Mesenchymal stem cell (in vitro differentiated cells and primary cell): ENCODE data around the gene SGPP2.

Source experiments
- DNase-seq: peaks from one replicate; pipeline ENCODE4 v3.0.0-alpha.2; 2013
- H2AFZ ChIP-seq: one replicate; pipeline ENCODE4 v1.6.1; 2013; ENCODE audit warnings: low read depth, mild to moderate bottlenecking, control low read depth, inconsistent platforms, low read length, moderate library complexity
- H2AK5ac ChIP-seq: 2 replicates; pipeline ENCODE4 v1.6.1; 2013; ENCODE audit warnings: low read length, moderate library complexity, mild to moderate bottlenecking, inconsistent platforms; ENCODE audit not compliant: severe bottlenecking
- H2BK120ac ChIP-seq: one replicate; pipeline ENCODE4 v1.6.1; 2013; ENCODE audit warnings: low read depth, mild to moderate bottlenecking, inconsistent platforms, low read length, moderate library complexity
- H2BK12ac ChIP-seq, 2 experiments: one replicate each; pipeline ENCODE4 v1.6.1; 2013; ENCODE audit warnings: inconsistent platforms in 2 of 2, low read length in 2 of 2, mild to moderate bottlenecking in 2 of 2, moderate library complexity in 2 of 2, control low read depth in 1 of 2
- H2BK15ac ChIP-seq: one replicate; pipeline ENCODE4 v1.6.1; 2013; ENCODE audit warnings: mild to moderate bottlenecking, low read depth, inconsistent platforms; ENCODE audit not compliant: poor library complexity, severe bottlenecking
- H2BK5ac ChIP-seq: 2 replicates; pipeline ENCODE4 v1.6.1; 2013; ENCODE audit warnings: low read depth, mild to moderate bottlenecking, low read length, control low read depth, inconsistent platforms; ENCODE audit not compliant: poor library complexity, severe bottlenecking
- H3K14ac ChIP-seq, 2 experiments: one replicate each; pipeline ENCODE4 v1.6.1; 2013; ENCODE audit warnings: inconsistent platforms in 2 of 2, low read length in 2 of 2, control low read depth in 1 of 2, mild to moderate bottlenecking in 1 of 2, moderate library complexity in 1 of 2
- H3K18ac ChIP-seq, 2 experiments: one replicate each; pipeline ENCODE4 v1.6.1; 2013; ENCODE audit warnings: inconsistent platforms in 2 of 2, low read length in 2 of 2, control low read depth in 1 of 2, low read depth in 1 of 2, mild to moderate bottlenecking in 1 of 2
- H3K23ac ChIP-seq, 2 experiments: one replicate each; pipeline ENCODE4 v1.6.1; 2013; ENCODE audit warnings: inconsistent platforms in 2 of 2, low read length in 2 of 2, mild to moderate bottlenecking in 2 of 2, moderate library complexity in 2 of 2, control low read depth in 1 of 2
- H3K27ac ChIP-seq: 2 replicates; pipeline ENCODE4 v1.5.1; 2013; ENCODE audit warnings: mild to moderate bottlenecking, moderate library complexity, low read length, control low read depth, inconsistent platforms; ENCODE audit not compliant: poor library complexity, severe bottlenecking
- H3K27me3 ChIP-seq, 2 experiments: 2 replicates each; pipeline versions ENCODE4 v1.6.1 to v1.7.0; 2013; ENCODE audit warnings: low read length in 2 of 2, mild to moderate bottlenecking in 2 of 2, moderate library complexity in 2 of 2, control low read depth in 1 of 2, inconsistent platforms in 1 of 2; ENCODE audit not compliant: control insufficient read depth in 1 of 2, insufficient read depth in 1 of 2
- H3K36me3 ChIP-seq, 2 experiments: 2 replicates each; pipeline versions ENCODE4 v1.6.1 to v1.7.0; 2013; ENCODE audit warnings: low read length in 2 of 2, control low read depth in 1 of 2, inconsistent platforms in 1 of 2, low read depth in 1 of 2, mild to moderate bottlenecking in 1 of 2; ENCODE audit not compliant: insufficient read depth in 2 of 2, control insufficient read depth in 1 of 2
- H3K4ac ChIP-seq, 2 experiments: one replicate each; pipeline ENCODE4 v1.6.1; 2013; ENCODE audit warnings: inconsistent platforms in 2 of 2, low read length in 2 of 2, mild to moderate bottlenecking in 2 of 2, moderate library complexity in 2 of 2, control low read depth in 1 of 2, low read depth in 1 of 2
- H3K4me1 ChIP-seq: 2 replicates; pipeline ENCODE4 v1.6.1; 2013; ENCODE audit warnings: low read depth, low read length, control low read depth; ENCODE audit not compliant: control insufficient read depth, insufficient read depth
- H3K4me2 ChIP-seq: 2 replicates; pipeline ENCODE4 v1.6.1; 2013; ENCODE audit warnings: low read length, mild to moderate bottlenecking, inconsistent platforms; ENCODE audit not compliant: poor library complexity, severe bottlenecking
- H3K4me3 ChIP-seq, 2 experiments: 2 replicates each; pipeline versions ENCODE4 v1.5.1 to v1.7.0; 2013; ENCODE audit warnings: low read length in 2 of 2, mild to moderate bottlenecking in 2 of 2, control low read depth in 1 of 2, low read depth in 1 of 2; ENCODE audit not compliant: insufficient read depth in 1 of 2
- H3K79me1 ChIP-seq: replicated peaks from 2 replicates; pipeline ENCODE4 v1.6.1; 2013; ENCODE audit warnings: mild to moderate bottlenecking, control low read depth, low read length, inconsistent platforms; ENCODE audit not compliant: poor library complexity, severe bottlenecking
- H3K9ac ChIP-seq: 2 replicates; pipeline ENCODE4 v1.7.0; 2013; ENCODE audit warnings: mild to moderate bottlenecking, low read length, moderate library complexity
- H3K9me3 ChIP-seq: 2 replicates; pipeline ENCODE4 v1.7.0; 2013; ENCODE audit warnings: mild to moderate bottlenecking, low read length; ENCODE audit not compliant: control insufficient read depth
- H4K8ac ChIP-seq: one replicate; pipeline ENCODE4 v1.6.1; 2013; ENCODE audit warnings: inconsistent platforms, mild to moderate bottlenecking, low read length, moderate library complexity
- H4K91ac ChIP-seq: one replicate; pipeline ENCODE4 v1.6.1; 2013; ENCODE audit warnings: mild to moderate bottlenecking, low read length, inconsistent platforms
- WGBS: methylation state at CpG from one replicate; pipeline ENCODE4 v1.1.7; 2013; ENCODE audit warnings: mixed read lengths; 5-methylcytosine and 5-hydroxymethylcytosine counted together

SGPP2 gene

DNA sequence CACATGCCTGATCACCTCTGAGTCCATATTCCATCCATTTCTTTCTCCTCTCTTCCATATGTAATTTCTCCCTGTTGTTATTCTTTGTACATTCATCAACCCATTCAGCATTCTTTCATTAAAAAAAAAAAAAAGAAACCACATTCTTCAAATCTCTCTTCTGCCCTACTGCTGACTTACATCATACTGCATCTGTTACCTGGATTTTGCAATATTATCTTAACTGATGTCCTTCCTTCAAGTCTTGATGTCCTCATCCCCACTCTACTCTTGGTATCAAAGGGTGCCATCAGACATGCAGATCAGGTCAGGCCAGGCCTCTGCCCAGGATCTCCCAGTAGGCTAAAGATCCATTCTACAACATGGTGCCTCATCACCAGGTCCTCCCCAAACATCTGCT lies 90.6 kb downstream of the SGPP2 start:
- H2AK5ac ChIP-seq = no peak overlapping the region
- no peaks in the 10 kb centered on the region for H3K36me3 ChIP-seq
- no peak overlapping the region for H4K91ac ChIP-seq
- H3K9me3 ChIP-seq = no peaks in the 10 kb centered on the region
- H2BK12ac ChIP-seq = no peak overlapping the region
- H3K4me1 ChIP-seq = no peaks in the 10 kb centered on the region
- no peak overlapping the region for H4K8ac ChIP-seq
- no peak overlapping the region for H3K18ac ChIP-seq
- no peak overlapping the region for H3K27ac ChIP-seq
- H3K23ac ChIP-seq = no peak overlapping the region
- no peaks in the 10 kb centered on the region for H3K79me1 ChIP-seq
- no peak overlapping the region for H3K14ac ChIP-seq
- no peak overlapping the region for H2BK5ac ChIP-seq
- peaks cover 11 to 16% of the 10 kb centered on the region in 2 experiments for H3K27me3 ChIP-seq
- H3K9ac ChIP-seq = no peak overlapping the region
- no peak overlapping the region for H3K4me2 ChIP-seq
- H3K4ac ChIP-seq = no peak overlapping the region
- no peak overlapping the region for H2BK15ac ChIP-seq
- no peak overlapping the region for H2AFZ ChIP-seq
- H2BK120ac ChIP-seq = no peak overlapping the region
- DNase-seq = no peak
- no peak overlapping the region for H3K4me3 ChIP-seq

DNA sequence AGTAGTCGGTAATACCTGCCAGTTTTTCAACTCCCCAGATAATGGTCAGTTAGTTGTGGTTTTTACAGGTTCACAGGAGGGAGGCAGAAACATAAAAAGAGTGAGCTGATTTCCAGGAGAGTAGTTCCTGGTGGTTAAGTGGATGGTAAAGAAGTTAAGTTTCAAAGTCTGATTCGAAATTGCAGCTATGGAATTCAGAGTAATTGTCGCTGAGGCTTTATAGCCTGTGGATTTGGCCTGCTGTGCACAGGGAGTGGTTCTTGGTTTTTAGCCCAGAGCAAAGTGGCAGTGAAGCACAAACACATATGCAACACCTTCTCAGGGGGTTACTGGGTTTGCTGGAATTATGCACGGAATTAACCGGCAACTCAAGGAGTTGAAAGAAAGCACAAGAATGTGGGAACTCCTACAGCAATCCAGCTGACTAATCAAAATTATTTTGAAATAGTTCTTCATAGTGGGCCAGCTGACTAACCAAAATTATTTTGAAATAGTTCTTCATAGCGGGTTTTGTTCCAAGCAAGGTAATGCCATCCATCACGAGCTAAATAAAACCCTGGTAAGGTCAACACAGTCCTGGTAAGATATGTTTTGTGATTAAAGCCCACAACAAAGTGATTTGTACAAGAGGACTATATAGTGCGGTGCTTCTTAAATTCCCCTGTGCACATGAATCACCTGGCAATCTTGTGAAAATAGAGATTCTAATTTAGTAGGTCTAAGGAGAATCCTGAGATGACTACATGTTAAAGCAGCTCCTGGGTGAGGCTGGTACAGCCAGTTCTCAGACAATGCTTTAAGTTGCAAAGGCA lies 94.4 kb downstream of the SGPP2 start:
- 64% methylated on average over 8 of the region's 8 CpGs for WGBS
- Histone ChIP-seq H2BK15ac (no peak overlapping the region), H3K9ac (no peak overlapping the region), H3K9me3 (no peaks in the 10 kb centered on the region), H2BK120ac (no peak overlapping the region), H2AK5ac (no peak overlapping the region), H3K36me3 (no peaks in the 10 kb centered on the region), H3K27me3 (peaks cover 11 to 24% of the 10 kb centered on the region in 2 experiments), H2BK5ac (no peak overlapping the region), H3K4me3 (no peak overlapping the region), H3K27ac (no peak overlapping the region), H3K14ac (no peak overlapping the region), H3K18ac (no peak overlapping the region), H2BK12ac (no peak overlapping the region), H3K79me1 (no peaks in the 10 kb centered on the region), H4K8ac (no peak overlapping the region), H3K23ac (no peak overlapping the region), H2AFZ (no peak overlapping the region), H3K4me1 (peaks cover 2% of the 10 kb centered on the region), H3K4me2 (no peak overlapping the region), H3K4ac (no peak overlapping the region), H4K91ac (no peak overlapping the region)
- no peak for DNase-seq

DNA sequence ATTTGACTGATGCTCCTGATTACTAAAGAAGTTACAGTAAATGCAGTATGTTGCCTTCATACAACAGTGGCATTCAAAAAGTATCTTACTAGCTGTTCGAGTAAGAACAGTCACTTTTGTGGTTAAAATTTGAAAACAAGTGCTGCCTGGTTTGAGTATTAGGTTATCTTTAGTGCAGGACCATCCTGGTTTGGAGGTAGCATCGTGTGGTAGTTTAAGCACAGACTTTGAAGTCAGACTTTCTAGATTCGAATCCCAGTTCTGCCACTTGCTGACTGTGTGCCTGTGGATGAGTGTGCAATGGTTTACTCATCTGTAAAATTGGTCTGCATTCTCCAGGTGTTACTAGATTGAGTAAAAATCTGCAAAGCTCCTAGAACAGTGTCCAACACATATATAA lies 96.8 kb downstream of the SGPP2 start:
- WGBS = 88% methylated on average over 3 of the region's 3 CpGs
- Histone ChIP-seq H4K91ac (no peak overlapping the region), H3K27ac (no peak overlapping the region), H2AK5ac (no peak overlapping the region), H3K9me3 (no peaks in the 10 kb centered on the region), H4K8ac (no peak overlapping the region), H3K79me1 (no peaks in the 10 kb centered on the region), H3K14ac (no peak overlapping the region), H3K4me3 (no peak overlapping the region), H3K36me3 (no peaks in the 10 kb centered on the region), H3K4me2 (no peak overlapping the region), H3K9ac (no peak overlapping the region), H3K23ac (no peak overlapping the region), H2BK5ac (no peak overlapping the region), H3K4me1 (peaks cover 2% of the 10 kb centered on the region), H2BK120ac (no peak overlapping the region), H2BK15ac (no peak overlapping the region), H3K18ac (no peak overlapping the region), H2BK12ac (no peak overlapping the region), H3K4ac (no peak overlapping the region), H3K27me3 (peaks cover 5 to 24% of the 10 kb centered on the region in 2 experiments), H2AFZ (no peak overlapping the region)
- no peak for DNase-seq

DNA sequence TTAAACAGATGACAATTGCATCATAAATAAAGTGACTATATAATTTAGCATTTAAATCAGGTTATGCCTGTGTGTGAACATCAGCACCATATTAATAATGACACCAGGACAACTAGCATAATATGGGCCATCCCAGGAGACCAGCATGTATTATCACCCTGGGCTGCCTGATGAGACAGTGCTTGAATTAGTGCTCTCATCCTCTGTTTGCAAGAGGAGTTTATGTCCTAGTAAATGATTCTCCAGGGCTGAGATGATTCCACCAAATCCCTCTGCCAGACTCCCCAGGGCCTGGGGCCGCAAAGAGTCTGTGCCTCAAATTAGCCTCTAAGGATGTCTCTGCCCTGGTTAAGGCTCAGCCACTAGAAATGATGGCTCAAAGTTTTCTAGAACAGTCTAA lies 97.7 kb downstream of the SGPP2 start:
- Histone ChIP-seq H2BK120ac (no peak overlapping the region), H2AK5ac (no peak overlapping the region), H3K4ac (no peak overlapping the region), H3K27me3 (peaks cover 5 to 15% of the 10 kb centered on the region in 2 experiments), H3K9ac (no peak overlapping the region), H3K14ac (no peak overlapping the region), H2AFZ (no peak overlapping the region), H4K8ac (no peak overlapping the region), H3K4me3 (no peak overlapping the region), H2BK12ac (no peak overlapping the region), H3K36me3 (no peaks in the 10 kb centered on the region), H4K91ac (no peak overlapping the region), H3K23ac (no peak overlapping the region), H3K4me1 (peaks cover 2% of the 10 kb centered on the region), H3K18ac (no peak overlapping the region), H3K79me1 (no peaks in the 10 kb centered on the region), H2BK15ac (no peak overlapping the region), H3K27ac (no peak overlapping the region), H2BK5ac (no peak overlapping the region), H3K9me3 (no peaks in the 10 kb centered on the region), H3K4me2 (no peak overlapping the region)
- no peak for DNase-seq
- WGBS = 71% methylated on average over 1 of the region's 1 CpG
